Stimulated activated CD8-positive, alpha-beta memory T cell treated with anti-CD3 and anti-CD28 coated beads, Interleukin-12 subunit alpha, Interleukin-12 subunit beta, amount 100 ng/mL, for 1 hour (primary cell): ENCODE measurements around the gene CEP192.

Source experiments
- DNase-seq: peaks from one replicate; pipeline ENCODE4 v3.0.0-alpha.2; 2020; ENCODE audit warnings: low read depth

CEP192 gene

GRCh38 chr18:13100942-13101658 is 109.9 kb downstream of the CEP192 start:
- no peak for DNase-seq

GRCh38 chr18:13101659-13102197 is 110.6 kb downstream of the CEP192 start:
- no peak for DNase-seq

GRCh38 chr18:13103366-13103765 is 112.2 kb downstream of the CEP192 start:
- DNase-seq: no peak

GRCh38 chr18:13105059-13105458 is 113.9 kb downstream of the CEP192 start:
- DNase-seq: no peak

- DNase-seq: no peak
Observed at GRCh38 chr18:13107074-13107473, 115.9 kb downstream of the CEP192 start.

GRCh38 chr18:13108330-13108729 is 117.2 kb downstream of the CEP192 start:
- DNase-seq: no peak

- DNase-seq: no peak
Observed at GRCh38 chr18:13110559-13110958, 119.4 kb downstream of the CEP192 start.

- no peak for DNase-seq
Observed at GRCh38 chr18:13112982-13113381, 121.8 kb downstream of the CEP192 start.

GRCh38 chr18:13120255-13120654 is 129.1 kb downstream of the CEP192 start:
- no peak for DNase-seq

GRCh38 chr18:13120983-13121441 is 129.8 kb downstream of the CEP192 start:
- no peak for DNase-seq

GRCh38 chr18:13124411-13124810 is 133.2 kb downstream of the CEP192 start:
- DNase-seq: no peak

GRCh38 chr18:13125191-13125590 is 134.0 kb downstream of the CEP192 start:
- DNase-seq: no peak

- DNase-seq: no peak
Observed at GRCh38 chr18:13126966-13127598, 135.9 kb downstream of the CEP192 start.

GRCh38 chr18:13131283-13131682 is 140.1 kb downstream of the CEP192 start:
- no peak for DNase-seq

GRCh38 chr18:13134551-13135401 is 143.6 kb downstream of the CEP192 start:
- DNase-seq: no peak

- no peak for DNase-seq
Observed at GRCh38 chr18:13136056-13136903, 145.1 kb downstream of the CEP192 start.

- no peak for DNase-seq
Observed at GRCh38 chr18:13136904-13137669, 145.9 kb downstream of the CEP192 start.

GRCh38 chr18:13137670-13138419 is 146.7 kb downstream of the CEP192 start:
- DNase-seq: peak; percentile 36

GRCh38 chr18:13138420-13139139 is 147.4 kb downstream of the CEP192 start:
- DNase-seq: no peak
